NCI-H1436 (cell line): ENCODE results near the gene HPDL.
A peak's percentile ranks its signal among the peaks of the same experiment; 100 is the strongest.
"Not testable (repeated sequence)": the region's sequence is repeated elsewhere in the genome, so short reads cannot be mapped to it uniquely, and the experiment has no call there.

ENCODE experiments used
- DNase-seq: peaks from one replicate; lab custom pipeline; 2025; lab: John Stamatoyannopoulos, UW

The HPDL gene

GRCh38 chr1:45326627-45327623 lies at the start of gene HPDL:
Gene HPDL (plus strand): TSS chr1:45326895. CDS start chr1:45327149, 254 bp downstream.
- no peak for DNase-seq

- no peak for DNase-seq
These were observed 44.3 kb upstream of the HPDL start for GRCh38 chr1:45282351-45282750.

- DNase-seq, result not testable (repeated sequence)
These were observed 41.8 kb upstream of the HPDL start for GRCh38 chr1:45284858-45285257.

GRCh38 chr1:45286521-45286920 lies 40.2 kb upstream of the HPDL start:
- DNase-seq, result not testable (repeated sequence)

GRCh38 chr1:45291002-45291401 lies 35.7 kb upstream of the HPDL start:
- not testable (repeated sequence) for DNase-seq

- no peak for DNase-seq
These were observed 35.0 kb upstream of the HPDL start for GRCh38 chr1:45291716-45292115.

- no peak for DNase-seq
These were observed 28.9 kb upstream of the HPDL start for GRCh38 chr1:45297666-45298356.

GRCh38 chr1:45299296-45299695 lies 27.4 kb upstream of the HPDL start:
- DNase-seq, result no peak

- DNase-seq, result peak; percentile 77
These were observed 26.6 kb upstream of the HPDL start for GRCh38 chr1:45299981-45300668.

- DNase-seq, result no peak
These were observed 26.1 kb upstream of the HPDL start for GRCh38 chr1:45300669-45300997.

GRCh38 chr1:45302505-45303150 lies 24.1 kb upstream of the HPDL start:
- DNase-seq, result no peak

- DNase-seq, result peak; percentile 98
These were observed 23.0 kb upstream of the HPDL start for GRCh38 chr1:45303520-45304310.

GRCh38 chr1:45304311-45305081 lies 22.2 kb upstream of the HPDL start:
- peak; percentile 12 for DNase-seq

- no peak for DNase-seq
These were observed 21.5 kb upstream of the HPDL start for GRCh38 chr1:45305231-45305630.

- DNase-seq, result no peak
These were observed 20.4 kb upstream of the HPDL start for GRCh38 chr1:45306319-45306718.

- DNase-seq, result no peak
These were observed 19.8 kb upstream of the HPDL start for GRCh38 chr1:45306905-45307304.

GRCh38 chr1:45314266-45314665 lies 12.4 kb upstream of the HPDL start:
- DNase-seq, result no peak

GRCh38 chr1:45317166-45317565 lies 9.5 kb upstream of the HPDL start:
- no peak for DNase-seq

GRCh38 chr1:45319761-45320160 lies 6.9 kb upstream of the HPDL start:
- DNase-seq, result no peak

- DNase-seq, result no peak
These were observed 5.3 kb upstream of the HPDL start for GRCh38 chr1:45321444-45321843.
